Astrocyte of the cerebellum (primary cell): ENCODE data around the gene CDKAL1.

Source experiments
- DNase-seq: peaks from one replicate; pipeline ENCODE4 v3.0.0-alpha.2; 2011; ENCODE audit warnings: low read depth
- H3K4me3 ChIP-seq: 2 replicates; pipeline ENCODE4 v1.5.1; 2011; ENCODE audit warnings: mild to moderate bottlenecking, low read depth, low read length, moderate library complexity
- CTCF ChIP-seq: IDR thresholded peaks from 2 replicates; pipeline ENCODE4 v1.5.1; 2012; ENCODE audit warnings: low read length, low read depth, moderate library complexity, mild to moderate bottlenecking; ENCODE audit errors: missing control alignments
- in situ Hi-C: cut with HindIII; loops from 2 replicates; pipeline ENCODE4 v1.10.0; 2017; ENCODE audit warnings: low sequenced_read_pairs

Gene CDKAL1

GRCh38 chr6:20711518-20711917 is 177.3 kb downstream of the CDKAL1 start:
- in situ Hi-C loops, result no loop called here
- no peak overlapping the region for H3K4me3 ChIP-seq
- no peak for TF ChIP-seq CTCF
- DNase-seq, result no peak

- TF ChIP-seq CTCF, result no peak
- in situ Hi-C loops, result no loop called here
- no peak overlapping the region for H3K4me3 ChIP-seq
- no peak for DNase-seq
Observed at GRCh38 chr6:20712011-20712410, 177.8 kb downstream of the CDKAL1 start.

- H3K4me3 ChIP-seq, result no peak overlapping the region
- no peak for DNase-seq
- no peak for TF ChIP-seq CTCF
- in situ Hi-C loops, result loop anchor here (5.0 kb wide), 1 partner anchor 68 kb away; no protein-coding TSS in a partner anchor
Observed at GRCh38 chr6:20715135-20715806, 181.0 kb downstream of the CDKAL1 start.

- H3K4me3 ChIP-seq, result no peak overlapping the region
- in situ Hi-C loops, result loop anchor here (5.0 kb wide), 1 partner anchor 70 kb away; no protein-coding TSS in a partner anchor
- no peak for TF ChIP-seq CTCF
Observed at GRCh38 chr6:20716865-20717264, 182.6 kb downstream of the CDKAL1 start.

GRCh38 chr6:20717743-20718142 is 183.5 kb downstream of the CDKAL1 start:
- no peak for DNase-seq
- in situ Hi-C loops, result loop anchor here (5.0 kb wide), 1 partner anchor 70 kb away; no protein-coding TSS in a partner anchor
- no peak for TF ChIP-seq CTCF
- no peak overlapping the region for H3K4me3 ChIP-seq

More at GRCh38 chr6:20716865-20717264, 182.6 kb downstream of the CDKAL1 start:
- no peak for DNase-seq

GRCh38 chr6:20718705-20719653 is 184.7 kb downstream of the CDKAL1 start:
- no peak for DNase-seq
- in situ Hi-C loops, result loop anchor here (5.0 kb wide), 1 partner anchor 72 kb away; no protein-coding TSS in a partner anchor
- no peak overlapping the region for H3K4me3 ChIP-seq
- no peak for TF ChIP-seq CTCF
